ENCODE results near the gene GCN1. TPM values are rescaled to one million over a fixed set of nuclear protein-coding genes. Genes with fewer than 3 reads are reported as not detected.

The GCN1 gene
- total and polyA plus RNA-seq, 2 donors from 2014 or later: 12.2 to 77.6 TPM

DNA sequence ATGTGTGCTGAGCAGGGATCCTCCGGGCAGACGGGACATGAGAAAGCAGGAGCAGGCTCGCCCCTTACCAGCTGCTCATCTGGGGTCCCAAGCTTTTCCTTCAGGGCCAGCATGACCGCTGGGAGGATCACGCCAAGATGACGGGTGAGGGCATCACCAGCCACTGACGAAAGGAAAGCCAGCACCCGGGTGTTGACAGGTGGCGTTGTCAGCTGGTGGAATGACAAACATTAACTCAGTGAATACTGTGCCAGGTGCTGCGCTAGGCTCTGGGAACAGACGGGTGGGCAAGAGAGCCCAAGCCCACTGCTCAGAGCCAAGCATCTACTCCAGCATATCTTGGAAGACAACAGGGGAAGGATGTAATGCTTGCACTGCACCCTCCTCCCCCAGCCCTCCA, 56.7 kb downstream of the GCN1 start:
- Histone ChIP-seq H3K9me3 (ENCODE audit: control insufficient read depth in 2 of 3, insufficient read depth in 1 of 3, low read length in 3 of 3) (no peaks in the 10 kb centered on the region), H3K4me3 (ENCODE audit: low read length in 3 of 3) (no peak overlapping the region), H3K9ac (ENCODE audit: low read length in 3 of 3) (no peak overlapping the region), H3K27ac (ENCODE audit: low read depth in 2 of 2, low read length in 2 of 2) (no peak overlapping the region), H3K27me3 (ENCODE audit: control insufficient read depth, insufficient read depth, low read length) (no peaks in the 10 kb centered on the region), H3K36me3 (ENCODE audit: control insufficient read depth in 2 of 3, insufficient read depth in 3 of 3, low read length in 3 of 3) (peaks cover 12 to 87% (median 68%) of the 10 kb centered on the region in 3 donors), H3K4me1 (ENCODE audit: control insufficient read depth in 2 of 3, insufficient read depth in 2 of 3, low read depth in 1 of 3, low read length in 3 of 3) (no peaks in the 10 kb centered on the region)
- intact Hi-C loops (cut with DNase I): no loop called here
- peak in 1 of 5 donors; percentile 53 for DNase-seq
- TF ChIP-seq, protein P1, sequence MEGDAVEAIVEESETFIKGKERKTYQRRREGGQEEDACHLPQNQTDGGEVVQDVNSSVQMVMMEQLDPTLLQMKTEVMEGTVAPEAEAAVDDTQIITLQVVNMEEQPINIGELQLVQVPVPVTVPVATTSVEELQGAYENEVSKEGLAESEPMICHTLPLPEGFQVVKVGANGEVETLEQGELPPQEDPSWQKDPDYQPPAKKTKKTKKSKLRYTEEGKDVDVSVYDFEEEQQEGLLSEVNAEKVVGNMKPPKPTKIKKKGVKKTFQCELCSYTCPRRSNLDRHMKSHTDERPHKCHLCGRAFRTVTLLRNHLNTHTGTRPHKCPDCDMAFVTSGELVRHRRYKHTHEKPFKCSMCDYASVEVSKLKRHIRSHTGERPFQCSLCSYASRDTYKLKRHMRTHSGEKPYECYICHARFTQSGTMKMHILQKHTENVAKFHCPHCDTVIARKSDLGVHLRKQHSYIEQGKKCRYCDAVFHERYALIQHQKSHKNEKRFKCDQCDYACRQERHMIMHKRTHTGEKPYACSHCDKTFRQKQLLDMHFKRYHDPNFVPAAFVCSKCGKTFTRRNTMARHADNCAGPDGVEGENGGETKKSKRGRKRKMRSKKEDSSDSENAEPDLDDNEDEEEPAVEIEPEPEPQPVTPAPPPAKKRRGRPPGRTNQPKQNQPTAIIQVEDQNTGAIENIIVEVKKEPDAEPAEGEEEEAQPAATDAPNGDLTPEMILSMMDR (IDR thresholded peaks at IDR 0.05; ENCODE audit: borderline replicate concordance, extremely low read depth, insufficient read depth): no peak
- FAIRE-seq: no peak

DNA sequence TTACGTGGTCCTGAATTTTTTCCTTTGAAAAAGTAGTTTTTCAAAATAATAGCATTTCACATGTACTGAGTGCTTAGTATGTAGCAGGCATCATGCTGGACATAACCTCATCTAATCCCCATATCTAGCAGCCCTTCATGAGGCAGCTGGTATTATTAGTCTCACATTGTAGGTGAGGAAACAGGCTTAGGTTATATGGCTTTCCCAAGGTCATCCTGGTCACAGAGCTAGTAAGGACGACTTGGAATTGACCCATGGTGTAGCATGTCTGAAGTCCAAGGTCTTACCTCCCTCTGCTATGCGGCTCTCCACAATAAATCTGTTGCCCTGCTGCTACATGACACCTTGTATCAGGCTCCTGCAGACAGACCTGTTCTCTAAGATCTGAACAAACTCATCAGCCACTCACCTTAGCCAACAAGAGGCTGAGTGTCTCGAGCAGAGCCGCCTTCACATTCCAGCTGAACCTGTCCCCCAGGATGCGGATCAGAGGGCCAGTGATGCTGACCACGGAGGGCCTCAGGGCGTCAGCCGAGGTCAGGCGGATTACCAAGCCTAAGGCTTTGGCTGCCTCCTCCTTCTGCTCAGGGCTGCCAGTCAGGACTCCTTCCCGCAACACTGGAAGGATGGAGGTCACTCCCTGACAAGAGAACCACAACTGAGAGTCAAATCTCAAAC, 58.3 kb downstream of the GCN1 start:
- DNase-seq: peak in 1 of 5 donors; percentile 55
- Histone ChIP-seq H3K4me3 (ENCODE audit: low read length in 3 of 3) (no peak overlapping the region), H3K27ac (ENCODE audit: low read depth in 2 of 2, low read length in 2 of 2) (no peak overlapping the region), H3K4me1 (ENCODE audit: control insufficient read depth in 2 of 3, insufficient read depth in 2 of 3, low read depth in 1 of 3, low read length in 3 of 3) (no peaks in the 10 kb centered on the region), H3K9me3 (ENCODE audit: control insufficient read depth in 2 of 3, insufficient read depth in 1 of 3, low read length in 3 of 3) (no peaks in the 10 kb centered on the region), H3K9ac (ENCODE audit: low read length in 3 of 3) (no peak overlapping the region), H3K27me3 (ENCODE audit: control insufficient read depth, insufficient read depth, low read length) (no peaks in the 10 kb centered on the region), H3K36me3 (ENCODE audit: control insufficient read depth in 2 of 3, insufficient read depth in 3 of 3, low read length in 3 of 3) (peaks cover 6 to 92% (median 75%) of the 10 kb centered on the region in 3 donors)
- TF ChIP-seq, protein P1 (IDR thresholded peaks at IDR 0.05; ENCODE audit: borderline replicate concordance, extremely low read depth, insufficient read depth): no peak
- no peak for FAIRE-seq
- intact Hi-C loops (cut with DNase I): no loop called here

DNA sequence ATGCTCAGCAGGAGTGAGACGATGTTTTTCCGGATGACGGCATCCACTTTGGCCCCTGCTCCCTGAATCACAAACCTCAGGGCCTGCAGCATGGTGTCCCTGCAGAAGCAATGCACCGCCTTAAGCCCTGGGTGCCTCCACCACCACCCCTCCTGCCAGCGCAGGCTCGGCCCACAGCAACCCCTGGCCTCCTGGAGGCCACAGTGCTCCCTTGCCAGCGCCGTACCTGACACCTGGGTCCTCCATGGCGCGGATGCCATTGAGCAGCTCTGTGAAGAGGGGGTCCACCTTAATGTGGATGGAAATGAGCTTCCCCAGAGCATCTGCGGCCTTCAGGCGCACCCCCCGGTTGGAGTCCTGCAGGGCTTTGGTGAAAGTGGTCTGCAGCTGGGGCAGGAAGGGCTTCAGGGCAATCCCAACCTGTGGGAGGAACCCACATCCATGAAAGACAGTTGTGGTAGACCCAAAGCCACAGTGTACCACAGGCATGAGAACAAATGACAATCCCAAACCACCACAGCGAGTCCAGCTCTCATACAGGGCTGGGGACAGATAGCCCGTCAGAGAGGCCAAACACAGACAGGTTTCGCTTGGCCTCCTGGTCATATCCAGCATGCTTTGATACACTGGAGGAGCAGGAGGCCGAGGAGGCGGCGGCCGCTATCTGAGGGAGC, 60.1 kb downstream of the GCN1 start:
- FAIRE-seq: no peak
- Histone ChIP-seq H3K36me3 (ENCODE audit: control insufficient read depth in 2 of 3, insufficient read depth in 3 of 3, low read length in 3 of 3) (peaks cover 10 to 93% (median 72%) of the 10 kb centered on the region in 3 donors), H3K4me3 (ENCODE audit: low read length in 3 of 3) (no peak overlapping the region), H3K9ac (ENCODE audit: low read length in 3 of 3) (no peak overlapping the region), H3K9me3 (ENCODE audit: control insufficient read depth in 2 of 3, insufficient read depth in 1 of 3, low read length in 3 of 3) (no peaks in the 10 kb centered on the region), H3K4me1 (ENCODE audit: control insufficient read depth in 2 of 3, insufficient read depth in 2 of 3, low read depth in 1 of 3, low read length in 3 of 3) (no peaks in the 10 kb centered on the region), H3K27ac (ENCODE audit: low read depth in 2 of 2, low read length in 2 of 2) (no peak overlapping the region), H3K27me3 (ENCODE audit: control insufficient read depth, insufficient read depth, low read length) (no peaks in the 10 kb centered on the region)
- intact Hi-C loops (cut with DNase I): no loop called here
- DNase-seq: peak in 1 of 5 donors; percentile 72
- TF ChIP-seq, protein P1 (IDR thresholded peaks at IDR 0.05; ENCODE audit: borderline replicate concordance, extremely low read depth, insufficient read depth): no peak
